Omental fat pad (tissue), 4 donors: ENCODE data around the gene DCXR. TPM values are rescaled to one million over a fixed set of nuclear protein-coding genes. Genes with fewer than 3 reads are reported as not detected.
"Not testable (repeated sequence)": the region's sequence is repeated elsewhere in the genome, so short reads cannot be mapped to it uniquely, and the experiment has no call there.

Source experiments
- ATAC-seq: fragments of 150-250 bp; one replicate; pipeline ENCODE4 v1.9.1; 2016; ENCODE audit warnings: mild to moderate bottlenecking, moderate library complexity; ENCODE audit not compliant: low FRiP score
- DNase-seq: peaks from one replicate; pipeline ENCODE4 v3.0.0-alpha.2; 2019; ENCODE audit warnings: low spot score
- CTCF ChIP-seq, 3 donors: fragments of 450-650 bp; IDR thresholded peaks; one replicate each; pipeline ENCODE4 v1.5.1; 2016 to 2017; ENCODE audit warnings: antibody characterized with exemption in 3 of 3, mild to moderate bottlenecking in 3 of 3, moderate library complexity in 2 of 3
- total RNA-seq, 4 donors: library from RNA; depleted of rRNA; stranded (reverse); fragments of >200 nt; gene quantifications; one replicate each; pipeline ENCODE4 v1.1.0, GENCODE V29; 2016

The DCXR gene
- total RNA-seq, 4 donors from 2014 or later: 190 to 327 (median 225) TPM

- TF ChIP-seq CTCF (IDR thresholded peaks at IDR 0.05): no peak
- DNase-seq (no peak), ATAC-seq (no peak)
Observed at GRCh38 chr17:82043507-82043906, 6.0 kb upstream of the DCXR start.

GRCh38 chr17:82042649-82043048 is 5.2 kb upstream of the DCXR start:
- ATAC-seq: no peak
- TF ChIP-seq CTCF (IDR thresholded peaks at IDR 0.05): no peak
- no peak for DNase-seq

GRCh38 chr17:82041144-82041814 is 3.8 kb upstream of the DCXR start:
- TF ChIP-seq CTCF (IDR thresholded peaks at IDR 0.05): no peak
- DNase-seq (no peak), ATAC-seq (no peak)

- ATAC-seq (no peak), DNase-seq (no peak)
- no peak for TF ChIP-seq CTCF (IDR thresholded peaks at IDR 0.05)
Observed at GRCh38 chr17:82039695-82040299, 2.3 kb upstream of the DCXR start.

- DNase-seq, ATAC-seq: not testable (repeated sequence)
Observed at GRCh38 chr17:82038796-82039409, 1.4 kb upstream of the DCXR start.

- DNase-seq (no peak), ATAC-seq (no peak)
- TF ChIP-seq CTCF (IDR thresholded peaks at IDR 0.05): no peak
Observed at GRCh38 chr17:82037889-82038195, 345 bp upstream of the DCXR start.

GRCh38 chr17:82036634-82037091 is 834 bp downstream of the DCXR start:
- TF ChIP-seq CTCF (IDR thresholded peaks at IDR 0.05): no peak
- ATAC-seq: no peak
- no peak for DNase-seq
